HG03103 (cell line): ENCODE measurements around the gene ATP10A.

Experiments
- ATAC-seq: cut with Tn5 transposase; IDR thresholded peaks from one replicate; pipeline ENCODE4 v1.9.1; 2021; ENCODE audit warnings: low read depth; ENCODE audit not compliant: unreplicated experiment

Gene ATP10A

GRCh38 chr15:25690673-25691543, 172.2 kb downstream of the ATP10A start:
- no peak for ATAC-seq

GRCh38 chr15:25689592-25689991, 173.5 kb downstream of the ATP10A start:
- no peak for ATAC-seq

- ATAC-seq, result no peak
Measured at GRCh38 chr15:25688166-25688565, 175.0 kb downstream of the ATP10A start.

- no peak for ATAC-seq
Measured at GRCh38 chr15:25687689-25688088, 175.4 kb downstream of the ATP10A start.

- ATAC-seq, result no peak
Measured at GRCh38 chr15:25687276-25687675, 175.9 kb downstream of the ATP10A start.

GRCh38 chr15:25686780-25687179, 176.3 kb downstream of the ATP10A start:
- no peak for ATAC-seq

- no peak for ATAC-seq
Measured at GRCh38 chr15:25684521-25685431, 178.4 kb downstream of the ATP10A start.

- ATAC-seq, result no peak
Measured at GRCh38 chr15:25683911-25684310, 179.2 kb downstream of the ATP10A start.

GRCh38 chr15:25683415-25683814, 179.7 kb downstream of the ATP10A start:
- ATAC-seq, result no peak

- no peak for ATAC-seq
Measured at GRCh38 chr15:25682340-25682739, 180.8 kb downstream of the ATP10A start.

GRCh38 chr15:25680686-25681025, 182.5 kb downstream of the ATP10A start:
- ATAC-seq, result no peak

GRCh38 chr15:25679964-25680685, 183.0 kb downstream of the ATP10A start:
- ATAC-seq, result no peak

GRCh38 chr15:25679492-25679891, 183.6 kb downstream of the ATP10A start:
- no peak for ATAC-seq

GRCh38 chr15:25678500-25678855, 184.6 kb downstream of the ATP10A start:
- ATAC-seq, result no peak

- ATAC-seq, result no peak
Measured at GRCh38 chr15:25677719-25678499, 185.2 kb downstream of the ATP10A start.

GRCh38 chr15:25676070-25676469, 187.1 kb downstream of the ATP10A start:
- no peak for ATAC-seq

- no peak for ATAC-seq
Measured at GRCh38 chr15:25675396-25675795, 187.7 kb downstream of the ATP10A start.

- ATAC-seq, result no peak
Measured at GRCh38 chr15:25674913-25675312, 188.2 kb downstream of the ATP10A start.

- no peak for ATAC-seq
Measured at GRCh38 chr15:25673972-25674371, 189.2 kb downstream of the ATP10A start.

GRCh38 chr15:25673351-25673750, 189.8 kb downstream of the ATP10A start:
- no peak for ATAC-seq
